Measurements from ENCODE around the gene SENP2.

SENP2 gene

GRCh38 chr3:185646382-185647133, 60.5 kb downstream of the SENP2 start:
- DNase-seq (ENCODE audit: low spot score) = no peak
- Histone ChIP-seq H3K4me3 (no peak overlapping the region), H3K27ac (no peak overlapping the region)
- TF ChIP-seq CTCF (IDR thresholded peaks at IDR 0.05) = no peak

DNA sequence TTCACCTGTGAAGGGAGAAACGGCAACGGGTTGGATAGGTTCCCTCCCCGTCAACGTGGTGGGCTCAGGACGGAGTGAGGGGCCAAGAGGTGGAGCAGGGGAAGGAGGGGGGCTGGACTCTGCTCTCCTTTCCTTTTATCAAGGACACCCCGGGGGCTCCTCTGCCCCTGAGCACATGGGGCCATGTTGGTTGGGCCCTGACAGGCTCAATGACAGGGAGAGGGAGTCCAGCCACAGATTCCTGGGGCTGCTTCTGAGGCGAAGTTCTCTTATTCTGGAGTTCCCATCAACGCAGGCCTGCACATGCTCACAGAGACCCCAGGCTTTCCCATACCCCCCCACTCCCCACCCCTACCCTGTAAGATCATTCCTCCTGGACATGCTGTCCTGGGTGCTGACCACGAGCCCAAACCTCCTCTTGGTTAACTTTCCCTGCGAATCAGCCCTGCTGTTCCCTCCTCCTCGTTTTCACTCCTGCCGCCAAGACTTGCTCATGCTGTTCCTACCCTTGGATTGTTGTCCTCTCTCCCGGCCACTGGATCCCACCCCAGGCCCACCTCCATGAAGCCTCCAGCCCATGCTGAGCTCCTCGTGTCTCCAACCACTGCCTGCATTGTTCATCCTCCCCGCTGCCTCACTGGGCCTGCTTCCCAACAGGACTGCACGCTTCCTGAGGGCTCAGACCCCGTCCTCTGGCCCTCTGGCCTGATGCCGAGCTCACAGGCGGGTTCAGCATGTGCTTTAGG, 61.2 kb downstream of the SENP2 start:
- TF ChIP-seq CTCF (IDR thresholded peaks at IDR 0.05) = no peak
- Histone ChIP-seq H3K4me3 (no peak overlapping the region), H3K27ac (no peak overlapping the region)
- DNase-seq (ENCODE audit: low spot score) = no peak

DNA sequence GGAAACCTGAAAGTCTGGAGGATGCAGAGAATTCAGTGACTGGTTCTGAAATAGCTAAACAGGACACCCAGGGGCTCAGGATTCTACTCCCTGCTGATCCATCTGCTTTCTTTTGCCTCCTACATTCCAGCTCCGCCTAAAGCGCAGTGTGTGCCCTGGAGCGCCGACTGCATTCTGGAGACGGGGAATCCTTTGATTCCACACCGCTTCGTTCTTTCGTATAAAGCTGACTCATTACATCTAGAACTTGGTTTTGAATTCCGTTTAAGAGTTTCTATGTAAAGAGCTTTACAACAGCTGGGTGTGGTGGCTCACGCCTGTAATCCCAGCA, 61.8 kb downstream of the SENP2 start:
- no peak for TF ChIP-seq CTCF (IDR thresholded peaks at IDR 0.05)
- Histone ChIP-seq H3K4me3 (no peak overlapping the region), H3K27ac (no peak overlapping the region)
- DNase-seq (ENCODE audit: low spot score) = peak; percentile 26

- H3K27ac ChIP-seq = no peak overlapping the region
- no peak for TF ChIP-seq CTCF (IDR thresholded peaks at IDR 0.05)
- DNase-seq (ENCODE audit: low spot score) = no peak
- no peak overlapping the region for H3K4me3 ChIP-seq
Measured at GRCh38 chr3:185648396-185648795, 62.3 kb downstream of the SENP2 start.

DNA sequence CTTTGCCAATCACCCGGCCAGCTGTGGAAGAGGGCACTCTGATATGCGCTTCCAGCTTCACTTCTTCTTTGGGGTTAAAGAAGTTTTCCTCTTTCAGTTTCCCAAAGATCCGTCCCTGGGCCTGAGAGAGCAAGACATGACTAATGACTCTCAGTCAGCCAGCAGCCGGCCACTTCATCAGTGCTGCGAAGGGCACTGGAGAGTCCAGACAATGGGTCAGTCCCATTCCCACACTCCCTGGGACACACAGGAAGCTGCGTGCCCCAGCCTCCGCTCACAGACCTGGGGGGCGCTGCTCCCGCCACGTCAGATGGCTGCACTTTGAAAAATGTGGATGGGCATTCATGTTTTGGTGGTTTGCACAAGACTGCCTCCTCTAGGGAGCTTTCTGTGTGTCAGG, 63.3 kb downstream of the SENP2 start:
- Histone ChIP-seq H3K27ac (no peak overlapping the region), H3K4me3 (no peak overlapping the region)
- DNase-seq (ENCODE audit: low spot score) = no peak
- TF ChIP-seq CTCF (IDR thresholded peaks at IDR 0.05) = no peak

GRCh38 chr3:185651971-185652370, 65.9 kb downstream of the SENP2 start:
- no peak for DNase-seq (ENCODE audit: low spot score)
- no peak for TF ChIP-seq CTCF (IDR thresholded peaks at IDR 0.05)
- Histone ChIP-seq H3K4me3 (no peak overlapping the region), H3K27ac (no peak overlapping the region)

Measured in coronary artery (tissue), 2 donors.